Measurements from ENCODE around the gene ZBBX. TPM values are rescaled to one million over a fixed set of nuclear protein-coding genes. Genes with fewer than 3 reads are reported as not detected.

Gene ZBBX
- total and polyA plus RNA-seq, 10 of the 15 experiments (the other 5 are each of a cell fraction or from before 2014, with no cell fraction given), result 0.01 to 0.34 (median 0.17) TPM; not detected in 6

- ChIA-PET CTCF (no interaction called here), POLR2A (no interaction called here), RAD21 (ENCODE audit: unreplicated experiment) (interaction anchor here (1.2 kb wide), 1 partner anchor 484 kb away, joined by 4 read pairs; no protein-coding TSS in a partner anchor), SMC1A (ENCODE audit: uncharacterized antibody, unreplicated experiment) (interaction anchor here (1.0 kb wide), 1 partner anchor 484 kb away, joined by 3 read pairs; no protein-coding TSS in a partner anchor)
- no peak overlapping the region for H3K27ac ChIP-seq (ENCODE audit: control insufficient read depth, insufficient read depth)
- no peak overlapping the region for H3K4me3 ChIP-seq
- no peaks in the 10 kb centered on the region for H3K9me3 ChIP-seq (replicated peaks; ENCODE audit: control insufficient read depth, insufficient read depth, low read length)
- FAIRE-seq (no peak), ATAC-seq (no peak), DNase-seq (ENCODE audit: low read depth, low spot score) (no peak)
- 33% methylated on average over 1 of the region's 1 CpG for WGBS (ENCODE audit: insufficient coverage, insufficient replicate concordance, low lambda C conversion rate, missing lambda C conversion rate)
- H3K4me1 ChIP-seq (ENCODE audit: control insufficient read depth, insufficient read depth, low read length), result no peaks in the 10 kb centered on the region
- in situ Hi-C loops (cut with MboI) (no loop called here), intact Hi-C loops (cut with micrococcal nuclease; ENCODE audit: unreplicated experiment) (no loop called here)
- H3K27me3 ChIP-seq (replicated peaks in 1 of 2; ENCODE audit: control insufficient read depth in 2 of 2, insufficient read depth in 2 of 2, low read length in 1 of 2), result no peaks in the 10 kb centered on the region
- no peak overlapping the region for H3K4me2 ChIP-seq (ENCODE audit: control insufficient read depth, insufficient read depth)
- no peaks in the 10 kb centered on the region for H3K36me3 ChIP-seq (ENCODE audit: control insufficient read depth in 2 of 2, insufficient read depth in 2 of 2, low read length in 1 of 2)
- no peaks in the 10 kb centered on the region for H4K20me1 ChIP-seq (ENCODE audit: control insufficient read depth, insufficient read depth)
- no TSS peak for BruUV-seq (replicated peaks)
- H2AFZ ChIP-seq (ENCODE audit: control insufficient read depth, low read depth, low read length), result no peak overlapping the region
- no peak overlapping the region for H3K9ac ChIP-seq (ENCODE audit: control insufficient read depth, insufficient read depth, low read length)
- no peaks in the 10 kb centered on the region for H3K79me2 ChIP-seq (ENCODE audit: control insufficient read depth, insufficient read depth, low read length)
- no peak for TF ChIP-seq STAT3 (IDR thresholded peaks at IDR 0.05; ENCODE audit: low read depth, low read length)
- TF ChIP-seq CTCF (IDR thresholded peaks at IDR 0.05 in 2 of 3, conservative IDR thresholded peaks at IDR 0.05 in 1 of 3; ENCODE audit: control insufficient read depth in 2 of 3, extremely low read depth in 1 of 3, insufficient read depth in 1 of 3, low read depth in 3 of 3, low read length in 3 of 3), result no peak
- no peak for TF ChIP-seq E4F1 (IDR thresholded peaks at IDR 0.05; ENCODE audit: borderline replicate concordance, partially characterized antibody)
- no peak for TF ChIP-seq ZNF207 (IDR thresholded peaks at IDR 0.05; ENCODE audit: borderline replicate concordance)
- no peak for TF ChIP-seq SIX5 (IDR thresholded peaks at IDR 0.05; ENCODE audit: low read depth, low read length, severe bottlenecking)
- TF ChIP-seq ATF3 (IDR thresholded peaks at IDR 0.05; ENCODE audit: borderline replicate concordance, extremely low read depth, low read depth, low read length), result no peak
- TF ChIP-seq PBX3 (IDR thresholded peaks at IDR 0.05; ENCODE audit: insufficient replicate concordance, low read depth, low read length), result no peak
- TF ChIP-seq SKIL (IDR thresholded peaks at IDR 0.05; ENCODE audit: low read depth, poor library complexity, severe bottlenecking), result no peak
- no peak for TF ChIP-seq ATF2 (IDR thresholded peaks at IDR 0.05; ENCODE audit: low read length)
- TF ChIP-seq HSF1 (IDR thresholded peaks at IDR 0.05; ENCODE audit: low read depth, low read length), result no peak
- TF ChIP-seq RCOR1 (conservative IDR thresholded peaks at IDR 0.05; ENCODE audit: low read depth, low read length), result no peak
These were observed 17.7 kb upstream of the ZBBX start for GRCh38 chr3:167397826-167398225.
